DMS53 treated with DMSO at 0.1 percent for 48 hours (cell line): ENCODE measurements around the gene REPS1.

ENCODE experiments used
- DNase-seq: peaks from one replicate; lab custom pipeline; 2025; ENCODE audit not compliant: unreplicated experiment; lab: John Stamatoyannopoulos, UW

The REPS1 gene

DNA sequence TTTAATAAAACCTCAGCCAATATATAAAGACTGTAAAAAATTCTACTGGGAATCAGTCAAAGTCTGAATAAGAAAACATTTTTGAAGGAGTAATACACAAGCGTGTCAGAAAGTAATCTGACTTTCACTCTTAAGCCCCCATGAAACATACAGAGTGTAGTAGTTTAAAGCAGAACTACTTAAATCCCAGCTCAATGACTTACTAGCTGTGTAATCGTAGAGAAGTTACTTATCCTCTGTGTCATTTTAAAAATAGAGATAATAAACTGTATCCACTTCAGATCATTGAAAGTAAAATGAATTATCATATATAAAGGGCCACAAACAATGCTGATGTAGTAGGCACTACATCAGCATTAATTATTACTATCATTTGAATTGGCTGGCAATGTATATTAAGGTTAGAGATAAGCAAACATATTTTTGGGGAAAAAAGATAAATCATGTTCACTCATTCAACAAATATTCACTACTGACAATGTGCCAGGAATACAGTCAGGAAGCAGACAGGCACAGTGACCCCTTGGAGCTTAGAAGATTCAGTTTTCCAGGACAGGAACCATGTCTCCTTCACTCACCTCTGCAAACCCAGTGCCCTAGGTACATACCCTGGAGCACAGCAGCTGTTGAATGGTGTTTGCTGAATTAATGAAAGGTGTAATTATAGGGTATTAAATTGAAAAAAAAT is 14.4 kb downstream of the REPS1 start:
- DNase-seq: no peak

DNA sequence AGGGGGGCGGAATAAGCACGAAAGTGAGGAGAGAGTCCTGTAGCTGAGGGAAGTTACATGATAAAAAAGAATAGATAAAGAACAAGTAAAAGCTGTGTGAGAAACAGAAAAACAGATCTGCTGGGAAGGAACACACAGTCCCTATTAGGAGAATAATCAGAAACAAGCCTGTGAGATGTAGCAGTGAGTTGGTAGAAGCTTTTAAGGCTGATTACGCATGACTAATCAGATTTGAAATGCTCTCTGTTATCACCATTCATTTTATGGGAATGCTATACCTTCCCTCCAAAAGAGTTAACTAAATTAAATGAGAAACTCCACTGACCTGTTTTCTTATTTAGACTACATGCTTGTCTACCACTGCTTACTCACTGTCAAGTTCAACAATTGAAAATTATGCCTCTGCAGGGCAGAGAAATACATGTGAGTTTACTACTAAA is 15.8 kb downstream of the REPS1 start:
- no peak for DNase-seq

DNA sequence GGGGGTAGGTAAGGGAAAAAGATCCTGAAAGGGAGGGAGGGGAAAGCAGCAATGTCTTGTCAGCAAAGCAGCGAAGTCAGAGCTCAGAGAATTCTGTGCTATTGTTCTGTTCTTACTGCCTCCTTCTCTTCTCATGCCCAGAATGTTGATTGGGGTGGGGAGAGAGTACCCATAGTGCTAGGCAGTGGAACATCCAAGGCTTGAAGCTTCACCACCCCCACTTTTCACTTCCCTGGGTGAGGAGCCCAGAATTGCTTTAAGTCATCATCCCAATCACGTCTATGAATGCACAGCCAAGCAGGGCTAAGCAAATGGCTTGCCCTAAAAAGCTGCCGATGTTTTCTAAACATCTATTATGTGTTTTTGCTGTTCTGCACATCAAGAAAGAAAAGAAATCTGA is 16.5 kb downstream of the REPS1 start:
- no peak for DNase-seq

DNA sequence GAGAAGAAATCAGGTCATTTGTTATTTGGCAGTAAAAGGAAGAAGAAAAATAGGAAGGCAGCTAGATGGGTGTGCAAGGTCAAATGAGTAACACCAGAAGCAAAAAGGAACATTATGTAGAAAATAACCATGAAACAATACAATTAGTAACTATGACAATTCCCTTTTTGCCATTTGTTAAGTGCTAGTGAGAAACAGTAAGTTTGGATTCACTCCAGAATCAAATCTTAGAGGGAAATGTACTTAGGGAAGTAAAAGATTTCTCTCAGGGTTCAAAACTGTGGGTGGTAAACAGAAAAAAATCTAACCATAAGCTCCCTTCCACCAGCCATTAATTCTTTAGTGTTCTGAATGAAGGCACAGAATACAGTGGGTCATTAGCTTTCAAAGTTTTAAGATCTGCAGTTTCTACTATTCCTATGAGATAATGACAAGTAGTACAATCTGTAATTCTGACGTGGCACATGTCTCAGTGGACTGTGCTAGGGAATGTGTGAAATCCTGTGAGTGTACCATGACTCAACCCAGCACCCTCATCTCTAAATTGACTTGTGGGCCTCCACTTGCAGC is 17.1 kb downstream of the REPS1 start:
- no peak for DNase-seq

DNA sequence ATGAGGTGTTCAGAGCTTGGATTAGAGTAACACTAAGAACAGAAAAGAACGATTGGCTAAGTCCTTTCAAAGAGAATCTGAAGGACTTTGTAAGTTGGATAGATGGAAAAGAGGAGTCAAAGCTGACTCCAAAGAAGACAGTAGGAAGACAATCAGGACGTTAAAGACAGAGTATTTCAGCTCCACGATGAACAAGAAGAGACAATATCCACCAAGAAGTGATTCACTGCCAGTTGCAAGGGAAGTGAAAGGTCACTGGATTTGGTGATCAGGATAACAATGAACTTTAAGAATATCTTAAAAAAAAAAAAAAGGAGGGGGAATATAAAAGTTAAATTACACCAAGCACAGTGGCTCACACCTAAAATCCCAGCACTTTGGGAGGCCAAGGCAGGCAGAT is 17.9 kb downstream of the REPS1 start:
- DNase-seq: no peak

DNA sequence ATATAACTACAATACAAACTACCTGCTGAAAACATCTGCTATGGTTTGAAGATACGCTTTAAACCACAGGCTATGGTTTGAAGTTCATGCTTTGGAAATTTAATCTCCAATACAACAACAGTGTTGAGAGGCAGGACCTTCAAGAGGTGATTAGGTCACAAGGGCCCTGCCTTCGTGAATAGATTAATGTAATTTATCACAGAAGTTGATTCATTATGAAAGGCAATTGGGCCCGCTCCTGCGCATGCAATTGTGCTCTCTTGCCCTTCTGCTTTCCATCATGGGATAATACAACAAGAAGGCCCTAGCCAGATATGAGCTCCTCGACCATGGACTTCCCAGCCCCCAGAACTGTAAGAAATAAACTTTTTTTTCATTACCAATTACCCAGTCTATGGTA is 21.2 kb downstream of the REPS1 start:
- DNase-seq: no peak

DNA sequence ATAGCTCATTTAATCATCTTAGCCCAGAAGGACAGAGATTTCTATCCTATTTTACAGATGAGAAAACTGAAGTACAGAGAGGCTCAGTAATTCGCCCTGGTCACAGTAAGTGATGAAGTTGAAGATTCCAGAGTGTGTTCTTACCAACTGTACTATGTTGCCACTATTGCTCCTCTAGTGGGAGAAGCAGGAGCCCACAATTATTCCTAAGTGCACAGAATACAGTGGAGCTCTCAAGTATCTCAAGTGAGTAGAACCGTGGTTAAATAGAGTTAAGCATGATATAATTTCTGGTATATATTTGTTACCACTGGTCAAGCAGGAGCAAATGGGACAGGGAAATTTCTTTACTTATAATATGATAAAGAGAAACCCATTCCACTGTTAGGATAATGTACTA is 22.1 kb downstream of the REPS1 start:
- no peak for DNase-seq

DNA sequence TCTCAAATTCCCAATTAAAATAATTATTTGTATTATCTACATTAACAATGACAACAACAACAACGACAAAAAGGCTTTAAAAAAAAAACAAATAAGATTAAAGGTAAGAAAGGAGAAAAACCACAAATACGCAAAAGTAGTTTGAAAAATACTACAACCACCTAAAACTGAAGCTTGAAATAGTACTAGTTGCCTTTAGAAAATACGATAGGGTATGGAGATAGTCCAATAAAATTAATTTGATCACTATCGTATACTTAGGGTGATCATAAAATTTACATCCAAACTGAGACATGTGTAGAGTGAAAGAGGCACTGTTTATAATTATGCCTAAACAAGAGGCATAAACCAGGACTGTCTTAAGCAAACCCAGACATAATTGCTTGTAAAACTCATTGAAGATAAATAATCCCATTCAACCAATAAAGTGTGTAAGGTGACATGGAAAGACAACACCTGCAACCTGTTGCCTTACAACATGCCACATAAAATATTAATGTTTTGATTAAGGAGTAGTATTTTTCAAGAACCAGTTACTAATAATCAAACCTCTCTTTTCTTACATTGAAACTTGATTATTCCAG is 22.7 kb downstream of the REPS1 start:
- DNase-seq: no peak

DNA sequence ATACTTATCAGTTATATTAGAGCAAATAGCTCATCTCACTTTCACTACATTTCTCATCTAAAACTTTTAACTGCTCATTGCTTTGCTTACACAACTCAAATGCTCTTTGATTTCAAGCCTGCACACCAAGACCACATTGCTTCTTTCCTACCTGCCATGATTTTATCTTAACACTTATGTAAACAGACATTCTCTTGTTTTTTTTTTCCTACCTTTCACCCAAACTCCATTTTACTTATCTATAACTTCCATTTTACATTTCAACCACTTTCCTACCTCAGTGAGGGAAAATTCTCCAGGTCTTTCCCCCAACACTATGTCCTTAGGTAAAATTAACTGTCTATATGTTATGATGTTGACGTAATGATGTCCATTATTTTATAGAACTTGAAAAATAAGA is 24.0 kb downstream of the REPS1 start:
- DNase-seq: no peak

DNA sequence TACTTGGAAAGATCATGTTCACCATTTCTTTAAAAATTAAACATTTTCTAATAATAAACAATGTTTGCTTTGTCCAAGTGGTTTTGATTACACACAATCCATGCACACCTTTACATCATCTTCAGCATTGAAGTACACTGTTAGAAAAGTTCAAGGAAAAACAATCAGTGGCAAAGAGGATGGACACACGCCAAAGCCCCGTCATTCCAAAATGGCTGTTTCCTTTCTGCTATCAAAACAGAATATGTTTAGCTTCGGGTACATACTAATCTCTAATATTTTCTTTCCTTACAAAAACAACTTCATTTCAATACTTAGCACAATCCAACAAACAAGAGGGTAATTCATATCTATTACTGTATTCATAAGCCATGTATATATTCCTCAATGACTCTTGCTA is 24.5 kb downstream of the REPS1 start:
- DNase-seq: no peak

DNA sequence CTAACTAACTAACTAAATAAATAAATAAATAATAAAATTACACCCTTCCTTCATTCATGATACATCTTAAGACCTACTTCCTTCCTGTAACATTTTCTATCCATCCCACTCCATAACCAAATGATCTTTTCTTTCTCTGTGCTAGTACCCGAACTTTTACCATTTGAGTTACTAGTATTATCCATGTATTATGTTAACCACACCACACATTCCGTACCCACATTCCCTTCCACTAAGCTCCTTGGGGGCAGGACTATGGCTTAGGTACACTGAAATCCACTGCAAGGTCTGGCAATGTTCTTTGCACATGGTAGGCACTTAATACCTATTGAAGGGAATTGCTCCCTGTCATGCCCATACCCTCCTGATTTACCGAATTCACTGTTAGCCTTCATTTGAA is 24.9 kb downstream of the REPS1 start:
- DNase-seq: no peak

DNA sequence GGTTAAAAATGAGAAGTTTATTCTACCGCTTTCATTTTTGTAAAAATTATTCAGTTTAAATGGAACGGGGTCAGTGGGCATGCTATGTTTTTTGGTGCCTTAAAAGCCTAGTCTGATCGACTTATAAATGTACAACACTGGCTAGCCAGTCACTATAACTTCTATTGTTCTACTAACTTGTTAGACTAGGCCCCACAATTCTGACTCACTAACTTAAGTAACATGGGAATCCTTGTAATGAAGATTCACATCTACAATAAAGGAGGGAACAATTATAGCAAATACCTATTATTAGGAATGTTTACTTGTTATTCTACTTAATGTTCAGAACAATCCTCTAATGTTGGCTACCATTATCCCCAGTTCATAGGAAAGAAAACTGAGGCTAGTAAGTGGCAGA is 28.5 kb downstream of the REPS1 start:
- DNase-seq: no peak

DNA sequence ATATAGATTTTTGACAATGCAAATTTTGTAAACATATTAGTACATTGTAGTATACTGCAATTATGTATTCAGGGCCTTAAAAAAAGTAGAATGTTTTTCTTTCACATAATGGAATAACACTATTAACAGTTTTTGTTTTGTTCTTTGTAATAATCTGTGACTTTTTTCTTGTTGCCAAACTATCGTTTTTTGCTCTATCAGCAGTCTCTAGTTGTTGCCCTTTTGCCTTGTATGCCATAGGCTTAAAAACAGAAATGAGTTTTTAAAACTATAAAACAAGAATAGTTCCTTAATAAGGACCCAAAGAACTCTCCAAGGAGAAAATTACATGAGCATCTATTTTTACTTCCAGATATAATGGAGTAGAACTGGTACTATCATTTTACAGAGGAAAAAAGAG is 29.5 kb downstream of the REPS1 start:
- DNase-seq: no peak

DNA sequence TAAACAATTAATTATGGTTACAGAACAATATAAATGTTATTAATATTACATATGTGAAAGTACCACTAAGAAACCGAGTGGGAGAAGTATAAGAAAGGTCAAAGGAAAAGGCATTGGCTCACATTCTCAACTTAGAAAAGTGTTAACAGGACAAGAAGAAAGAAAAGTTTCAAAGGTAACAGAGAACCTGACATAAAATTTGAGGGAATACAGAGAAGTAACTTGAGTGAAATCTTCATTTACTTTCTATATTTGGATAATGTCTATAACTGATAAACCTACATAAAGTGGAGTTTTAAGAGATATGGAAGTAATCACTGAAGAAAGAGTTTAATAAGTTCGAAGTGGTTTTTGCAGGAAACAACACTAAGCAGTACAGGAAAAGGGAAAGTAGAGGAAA is 30.1 kb downstream of the REPS1 start:
- no peak for DNase-seq

DNA sequence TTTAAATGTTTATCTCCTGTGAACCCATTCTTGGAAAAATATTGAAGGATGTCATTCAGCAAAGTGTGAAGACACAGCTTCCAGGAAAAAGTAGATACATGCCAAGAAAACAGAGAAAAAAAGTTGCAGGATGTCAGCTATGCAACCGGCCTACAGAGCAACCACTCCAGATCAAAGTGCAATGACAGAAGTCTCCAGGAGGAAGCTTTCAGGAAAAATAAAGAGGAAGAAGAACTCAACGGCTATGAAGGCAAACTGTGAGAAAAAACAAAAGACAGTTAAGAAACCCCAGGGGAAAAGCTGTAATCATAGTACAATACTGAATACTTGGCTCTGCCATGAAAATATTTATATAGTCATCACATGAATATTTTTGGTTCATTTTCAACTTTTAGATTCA is 30.6 kb downstream of the REPS1 start:
- no peak for DNase-seq

DNA sequence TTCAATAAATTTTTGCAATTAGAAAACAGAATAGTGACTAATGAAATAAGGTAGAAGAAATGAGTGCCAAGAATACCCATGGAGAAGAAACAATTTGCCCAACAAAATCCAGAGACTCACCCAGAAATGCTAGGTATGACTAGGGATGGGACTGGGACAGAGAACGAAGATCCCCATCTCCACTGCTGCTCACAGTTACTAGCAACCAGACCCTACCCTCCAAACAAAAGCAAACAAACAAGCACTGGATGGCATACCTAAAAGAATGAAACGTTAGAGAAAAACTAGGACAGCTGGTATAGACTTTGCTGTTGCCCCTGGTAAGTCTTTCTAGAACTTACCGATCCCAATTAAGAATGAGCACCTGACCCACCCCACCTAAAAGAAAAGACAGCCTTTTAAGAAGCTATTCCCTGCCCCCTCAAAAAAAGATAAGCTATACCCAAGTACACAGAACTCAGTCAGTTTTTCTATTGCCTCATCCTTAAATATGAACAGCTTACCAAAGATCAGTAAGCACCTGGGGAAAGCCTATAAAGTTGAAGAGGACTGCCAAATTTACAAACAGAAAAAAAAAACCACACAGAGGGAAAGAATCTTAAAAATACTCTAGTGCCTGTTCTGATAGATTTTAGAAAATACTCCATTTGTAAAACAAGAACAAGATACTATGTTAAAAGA is 31.7 kb downstream of the REPS1 start:
- no peak for DNase-seq

DNA sequence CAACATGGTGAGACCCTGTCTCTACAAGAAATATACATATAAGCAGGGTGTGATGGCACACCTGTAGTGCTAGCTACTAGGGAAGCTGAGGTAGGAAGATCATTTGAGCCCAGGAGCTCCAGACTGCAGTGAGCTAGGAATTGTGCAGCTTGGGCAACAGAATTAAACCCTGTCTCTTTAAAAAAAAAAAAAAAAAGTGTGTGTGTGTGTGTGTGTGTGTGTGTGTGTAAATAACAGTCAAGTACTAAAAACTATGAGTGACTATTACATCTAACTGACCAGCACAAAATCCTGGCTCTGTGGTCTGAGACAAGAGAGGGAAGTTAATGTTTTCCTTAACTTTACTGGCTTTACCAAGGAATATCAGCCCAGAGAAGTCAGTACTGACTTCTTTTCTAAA is 32.8 kb downstream of the REPS1 start:
- DNase-seq: no peak

DNA sequence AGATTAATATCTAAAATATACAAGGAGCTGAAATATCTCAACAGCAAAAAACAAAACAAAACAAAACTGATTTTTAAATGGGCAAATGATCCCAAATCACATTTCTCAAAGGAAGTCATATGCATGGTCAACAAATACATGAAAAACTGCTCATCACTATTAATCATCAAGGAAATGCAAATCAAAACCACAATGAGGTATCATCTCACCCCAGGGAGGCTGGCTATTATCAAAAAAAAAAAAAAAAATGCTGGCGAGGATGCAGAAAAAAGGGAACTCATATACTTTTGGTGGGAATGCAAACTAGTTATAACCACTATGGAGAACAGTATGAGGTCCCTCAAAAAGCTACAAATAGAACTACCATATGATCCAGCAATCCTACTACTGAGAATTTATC is 34.6 kb downstream of the REPS1 start:
- DNase-seq: no peak

DNA sequence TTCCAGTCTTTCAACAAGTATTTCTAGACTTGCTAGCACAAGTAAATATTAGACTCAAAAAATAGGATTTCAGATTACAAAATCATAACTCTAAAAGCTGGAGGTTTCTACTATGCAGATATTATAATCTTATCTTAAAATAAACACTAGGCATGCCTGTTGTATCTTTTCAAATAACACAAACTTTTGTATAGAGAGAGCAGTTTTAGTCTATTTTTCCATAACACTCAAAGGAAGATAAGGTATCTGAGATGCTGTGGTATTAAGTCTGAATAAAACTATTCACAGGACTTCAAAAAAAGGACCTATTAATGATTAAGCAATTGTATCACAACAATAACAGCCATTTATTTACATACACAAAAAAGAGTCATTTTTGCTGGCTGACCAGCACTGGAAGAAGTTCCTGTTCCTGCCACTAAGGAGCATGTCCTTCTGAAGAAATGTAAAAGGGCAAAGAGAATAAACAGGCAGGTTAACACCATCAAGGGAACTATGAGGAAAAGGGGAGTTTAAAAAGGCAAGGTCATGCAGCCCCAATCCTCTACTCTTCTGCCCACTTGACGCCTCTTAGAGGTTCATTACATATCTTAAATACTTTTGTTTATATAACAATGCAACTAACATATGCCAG is 39.4 kb downstream of the REPS1 start:
- no peak for DNase-seq

DNA sequence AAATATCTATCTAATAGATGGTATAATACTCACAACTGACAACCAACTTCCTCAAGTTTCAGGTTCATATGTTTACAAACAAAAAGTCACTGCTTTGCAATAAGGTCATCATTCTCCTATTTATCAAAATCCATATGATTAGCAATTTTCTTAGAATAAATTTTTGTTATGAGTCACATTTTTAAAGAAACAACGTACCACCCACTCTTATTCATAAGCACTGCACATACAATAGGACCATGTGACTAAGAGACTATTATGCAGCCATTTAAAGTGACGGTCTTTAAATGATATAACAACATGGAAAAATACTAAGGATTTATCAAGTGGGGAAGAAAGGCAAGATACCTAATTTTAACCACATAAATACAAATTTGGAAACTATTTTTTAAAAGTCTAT is 40.0 kb downstream of the REPS1 start:
- DNase-seq: no peak

DNA sequence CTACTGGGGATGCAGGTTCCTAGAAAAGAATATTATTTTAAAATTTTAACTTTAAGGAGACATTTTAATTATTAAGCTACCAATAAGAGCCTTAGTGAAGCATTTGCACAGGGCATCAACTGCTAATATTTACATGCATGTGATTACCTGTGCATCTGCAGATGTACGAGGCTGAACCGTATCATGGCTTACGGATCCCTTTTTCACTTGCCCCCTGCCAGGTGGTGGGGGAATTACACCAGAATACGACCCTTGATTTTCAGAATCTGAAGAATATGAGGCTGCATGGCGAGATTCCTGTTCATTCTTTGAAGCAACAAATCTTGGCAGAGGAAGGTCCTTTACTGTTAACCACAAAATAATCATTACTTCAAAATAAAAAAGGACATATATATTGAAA is 42.7 kb downstream of the REPS1 start:
- DNase-seq: no peak

DNA sequence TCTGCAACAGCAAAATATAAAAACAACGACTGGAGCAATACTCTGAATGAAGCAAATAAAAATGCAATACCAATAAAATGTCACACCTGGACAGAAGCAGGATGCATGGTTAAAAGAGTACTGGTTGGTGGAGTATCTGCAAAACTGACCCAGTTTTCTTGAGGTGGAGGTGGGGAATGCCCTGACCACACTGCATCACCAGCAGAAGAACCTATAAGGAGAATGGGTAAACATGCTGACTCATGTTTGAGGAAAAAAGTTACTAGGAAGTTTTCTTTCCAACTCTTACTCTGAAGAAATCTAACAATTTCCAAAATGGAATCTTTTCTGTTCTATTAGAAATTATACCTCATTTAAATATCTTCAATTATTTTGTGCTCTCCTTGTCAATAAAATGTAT is 43.6 kb downstream of the REPS1 start:
- no peak for DNase-seq
